Measurements from ENCODE around the gene MYH7B. TPM values are rescaled to one million over a fixed set of nuclear protein-coding genes. Genes with fewer than 3 reads are reported as not detected.

Gene MYH7B
- total RNA-seq, 4 donors from 2014 or later: 0.19 to 0.56 (median 0.40) TPM

GRCh38 chr20:35000311-35000921 is 44.7 kb downstream of the MYH7B start:
- DNase-seq (ENCODE audit: low spot score) (no peak), ATAC-seq (ENCODE audit: low FRiP score) (no peak)
- TF ChIP-seq CTCF (IDR thresholded peaks at IDR 0.05): no peak

GRCh38 chr20:35000922-35001595 is 45.4 kb downstream of the MYH7B start:
- DNase-seq (ENCODE audit: low spot score): no peak
- ATAC-seq (ENCODE audit: low FRiP score): no peak
- TF ChIP-seq CTCF (IDR thresholded peaks at IDR 0.05): no peak

- DNase-seq (ENCODE audit: low spot score) (no peak), ATAC-seq (ENCODE audit: low FRiP score) (no peak)
- no peak for TF ChIP-seq CTCF (IDR thresholded peaks at IDR 0.05)
Observed at GRCh38 chr20:35001596-35002362, 46.1 kb downstream of the MYH7B start.

- ATAC-seq (ENCODE audit: low FRiP score): no peak
- DNase-seq (ENCODE audit: low spot score): no peak
- no peak for TF ChIP-seq CTCF (IDR thresholded peaks at IDR 0.05)
Observed at GRCh38 chr20:35002426-35003210, 47.0 kb downstream of the MYH7B start.

GRCh38 chr20:35003211-35004031 is 47.8 kb downstream of the MYH7B start:
- no peak for ATAC-seq (ENCODE audit: low FRiP score)
- TF ChIP-seq CTCF (IDR thresholded peaks at IDR 0.05): no peak
- DNase-seq (ENCODE audit: low spot score): no peak

GRCh38 chr20:35004051-35004725 is 48.5 kb downstream of the MYH7B start:
- no peak for TF ChIP-seq CTCF (IDR thresholded peaks at IDR 0.05)
- DNase-seq (ENCODE audit: low spot score) (no peak), ATAC-seq (ENCODE audit: low FRiP score) (no peak)
